Neuronal stem cell (in vitro differentiated cells): Measurements from ENCODE around the gene ZNF425.
A peak's percentile ranks its signal among the peaks of the same experiment; 100 is the strongest.
"Not testable (repeated sequence)": the region's sequence is repeated elsewhere in the genome, so short reads cannot be mapped to it uniquely, and the experiment has no call there.

Experiments used
- DNase-seq: peaks from one replicate; pipeline ENCODE4 v3.0.0-alpha.2; 2013; ENCODE audit warnings: low spot score
- H2AFZ ChIP-seq: one replicate; pipeline ENCODE4 v1.6.1; 2013; ENCODE audit warnings: mild to moderate bottlenecking, low read length, inconsistent platforms
- H2AK5ac ChIP-seq: 2 replicates; pipeline ENCODE4 v1.6.1; 2013; ENCODE audit warnings: low read depth, mild to moderate bottlenecking, inconsistent platforms, low read length, moderate library complexity, mixed read lengths
- H2BK120ac ChIP-seq: 2 replicates; pipeline ENCODE4 v1.6.1; 2013; ENCODE audit warnings: low read depth, mild to moderate bottlenecking, inconsistent platforms, low read length, moderate library complexity, mixed read lengths
- H2BK12ac ChIP-seq: one replicate; pipeline ENCODE4 v1.6.1; 2013; ENCODE audit warnings: low read length, inconsistent platforms
- H2BK15ac ChIP-seq: 2 replicates; pipeline ENCODE4 v1.6.1; 2013; ENCODE audit warnings: mild to moderate bottlenecking, low read length, inconsistent platforms, mixed read lengths
- H2BK5ac ChIP-seq: one replicate; pipeline ENCODE4 v1.6.1; 2013; ENCODE audit warnings: inconsistent platforms, mild to moderate bottlenecking, low read length, moderate library complexity
- H3K14ac ChIP-seq: one replicate; pipeline ENCODE4 v1.6.1; 2013; ENCODE audit warnings: low read length, inconsistent platforms
- H3K18ac ChIP-seq: 2 replicates; pipeline ENCODE4 v1.6.1; 2013; ENCODE audit warnings: low read length, inconsistent platforms
- H3K23ac ChIP-seq: 2 replicates; pipeline ENCODE4 v1.6.1; 2013; ENCODE audit warnings: low read depth, mild to moderate bottlenecking, mixed read lengths, low read length, inconsistent platforms; ENCODE audit not compliant: poor library complexity
- H3K27ac ChIP-seq: replicated peaks from 3 replicates; pipeline ENCODE4 v1.5.1; 2013; ENCODE audit warnings: low read length, inconsistent platforms
- H3K27me3 ChIP-seq, 3 experiments: 2 replicates each; pipeline ENCODE4 v1.6.1; 2013; ENCODE audit warnings: low read length in 3 of 3, mild to moderate bottlenecking in 2 of 3, inconsistent platforms in 1 of 3, low read depth in 1 of 3, mixed read lengths in 1 of 3, moderate library complexity in 1 of 3; ENCODE audit not compliant: control insufficient read depth in 3 of 3, insufficient read depth in 3 of 3
- H3K36me3 ChIP-seq, 2 donors: replicated peaks in 1 of 2; 2 replicates each; pipeline ENCODE4 v1.6.1; 2013; ENCODE audit warnings: low read length in 2 of 2; ENCODE audit not compliant: control insufficient read depth in 2 of 2, insufficient read depth in 2 of 2
- H3K4ac ChIP-seq: 2 replicates; pipeline ENCODE4 v1.6.1; 2013; ENCODE audit warnings: inconsistent platforms, mild to moderate bottlenecking, low read length, moderate library complexity
- H3K4me1 ChIP-seq, 2 donors: 1 replicate in 1 of 2; 2 replicates in 1 of 2; pipeline ENCODE4 v1.6.1; 2013; ENCODE audit warnings: low read length in 2 of 2, low read depth in 1 of 2; ENCODE audit not compliant: control insufficient read depth in 2 of 2, insufficient read depth in 1 of 2
- H3K4me2 ChIP-seq: one replicate; pipeline ENCODE4 v1.6.1; 2013; ENCODE audit warnings: mild to moderate bottlenecking, low read length, inconsistent platforms; ENCODE audit not compliant: insufficient read depth, poor library complexity, severe bottlenecking
- H3K4me3 ChIP-seq, 2 donors: 2 replicates each; pipeline ENCODE4 v1.5.1; 2013; ENCODE audit warnings: low read length in 2 of 2, mild to moderate bottlenecking in 2 of 2, inconsistent platforms in 1 of 2, moderate library complexity in 1 of 2
- H3K79me1 ChIP-seq: one replicate; pipeline ENCODE4 v1.6.1; 2013; ENCODE audit warnings: low read depth, mild to moderate bottlenecking, inconsistent platforms, low read length, moderate library complexity
- H3K9ac ChIP-seq: one replicate; pipeline ENCODE4 v1.6.1; 2013; ENCODE audit warnings: mild to moderate bottlenecking, low read depth, low read length, inconsistent platforms; ENCODE audit not compliant: poor library complexity
- H3K9me3 ChIP-seq, 2 donors: replicated peaks in 1 of 2; 2 replicates each; pipeline versions ENCODE3 to v1.6.1; 2013; ENCODE audit warnings: low read length in 2 of 2, mild to moderate bottlenecking in 2 of 2, inconsistent platforms in 1 of 2, low read depth in 1 of 2, mixed read lengths in 1 of 2, moderate library complexity in 1 of 2; ENCODE audit not compliant: control insufficient read depth in 2 of 2, insufficient read depth in 1 of 2
- H4K8ac ChIP-seq: one replicate; pipeline ENCODE4 v1.6.1; 2013; ENCODE audit warnings: low read depth, mild to moderate bottlenecking, inconsistent platforms, low read length, moderate library complexity
- H4K91ac ChIP-seq: one replicate; pipeline ENCODE4 v1.6.1; 2013; ENCODE audit warnings: low read length, low read depth, mild to moderate bottlenecking, inconsistent platforms; ENCODE audit not compliant: poor library complexity
- WGBS, 2 donors: extraction: QIAGEN DNeasy Blood & Tissue Kit; methylation state at CpG; one replicate each; pipeline ENCODE4 v1.1.7; 2013; ENCODE audit warnings: missing lambda C conversion rate in 2 of 2, mixed read lengths in 1 of 2; ENCODE audit not compliant: insufficient read length in 2 of 2, insufficient replicate concordance in 1 of 2; ENCODE audit errors: extremely low coverage in 2 of 2; 5-methylcytosine and 5-hydroxymethylcytosine counted together

ZNF425 gene

GRCh38 chr7:149097088-149097487 is 29.0 kb downstream of the ZNF425 start:
- no peak overlapping the region for H2BK12ac ChIP-seq
- no peak overlapping the region for H3K23ac ChIP-seq
- H3K18ac ChIP-seq = no peak overlapping the region
- no peaks in the 10 kb centered on the region for H3K36me3 ChIP-seq
- no peak overlapping the region for H3K9ac ChIP-seq
- no peak overlapping the region for H2AFZ ChIP-seq
- no peak overlapping the region for H2BK5ac ChIP-seq
- H3K79me1 ChIP-seq = no peaks in the 10 kb centered on the region
- no peaks in the 10 kb centered on the region for H3K9me3 ChIP-seq
- H2BK15ac ChIP-seq = no peak overlapping the region
- H3K4ac ChIP-seq = no peak overlapping the region
- no peak overlapping the region for H3K4me3 ChIP-seq
- H3K4me2 ChIP-seq = no peak overlapping the region
- H3K4me1 ChIP-seq = no peaks in the 10 kb centered on the region
- no peaks in the 10 kb centered on the region for H3K27me3 ChIP-seq
- no peak for DNase-seq
- WGBS, 2 donors = no CpG with 5 or more reads among the region's 4 CpGs
- no peak overlapping the region for H3K27ac ChIP-seq
- H2BK120ac ChIP-seq = no peak overlapping the region
- H2AK5ac ChIP-seq = no peak overlapping the region
- no peak overlapping the region for H4K8ac ChIP-seq
- H4K91ac ChIP-seq = no peak overlapping the region
- no peak overlapping the region for H3K14ac ChIP-seq

DNA sequence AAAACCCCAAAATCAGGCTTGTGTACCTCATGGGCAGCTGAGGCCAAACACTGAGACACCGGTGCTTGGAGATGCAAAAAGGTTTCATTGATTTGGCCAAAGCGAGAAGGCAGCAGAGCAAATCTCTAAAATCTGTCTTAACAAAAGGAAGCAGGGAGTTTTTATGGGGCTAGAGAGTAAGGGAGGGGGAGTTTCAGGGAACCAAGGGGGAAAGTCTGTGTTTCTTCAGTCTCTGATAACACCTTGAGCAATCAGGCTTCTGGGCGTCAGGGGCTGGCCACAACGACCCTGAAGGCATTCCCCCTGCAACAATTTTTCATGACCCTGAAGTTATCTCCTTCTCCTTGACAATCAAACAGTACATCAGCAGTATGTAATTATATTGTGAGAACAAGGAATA is 32.9 kb downstream of the ZNF425 start:
- DNase-seq = no peak
- H3K9ac ChIP-seq = no peak overlapping the region
- no peak overlapping the region for H4K8ac ChIP-seq
- H2BK5ac ChIP-seq = no peak overlapping the region
- H3K27me3 ChIP-seq = no peaks in the 10 kb centered on the region
- H3K23ac ChIP-seq = no peak overlapping the region
- no CpG with 5 or more reads among the region's 4 CpGs for WGBS, 2 donors
- H3K18ac ChIP-seq = no peak overlapping the region
- H3K4me1 ChIP-seq = peaks cover 0 to 3% of the 10 kb centered on the region in 2 donors
- peaks cover 0 to 9% of the 10 kb centered on the region in 2 donors for H3K9me3 ChIP-seq
- H3K36me3 ChIP-seq = peaks cover 0 to 12% of the 10 kb centered on the region in 2 donors
- H2AFZ ChIP-seq = no peak overlapping the region
- H3K4me2 ChIP-seq = no peak overlapping the region
- H3K4ac ChIP-seq = no peak overlapping the region
- no peak overlapping the region for H3K14ac ChIP-seq
- H2BK120ac ChIP-seq = no peak overlapping the region
- H4K91ac ChIP-seq = no peak overlapping the region
- no peaks in the 10 kb centered on the region for H3K79me1 ChIP-seq
- no peak overlapping the region for H3K27ac ChIP-seq
- H2BK15ac ChIP-seq = no peak overlapping the region
- H2BK12ac ChIP-seq = no peak overlapping the region
- H2AK5ac ChIP-seq = no peak overlapping the region
- H3K4me3 ChIP-seq = no peak overlapping the region

GRCh38 chr7:149092244-149092643 is 33.9 kb downstream of the ZNF425 start:
- not testable (repeated sequence) for H3K9me3 ChIP-seq, H3K4ac ChIP-seq, H2BK120ac ChIP-seq, H2BK5ac ChIP-seq, H3K4me2 ChIP-seq, H3K27me3 ChIP-seq, DNase-seq, H3K27ac ChIP-seq, H3K4me3 ChIP-seq, H2BK15ac ChIP-seq, H2AFZ ChIP-seq, H4K8ac ChIP-seq, H3K9ac ChIP-seq, H4K91ac ChIP-seq, H3K79me1 ChIP-seq, H3K4me1 ChIP-seq, H2BK12ac ChIP-seq, H3K18ac ChIP-seq, H3K23ac ChIP-seq, H3K14ac ChIP-seq, H2AK5ac ChIP-seq
- peaks cover 4 to 20% of the 10 kb centered on the region in 2 donors for H3K36me3 ChIP-seq
- WGBS, 2 donors = no CpG with 5 or more reads among the region's 20 CpGs

- peak within 1 kb of the TSS; percentile 32 for H3K23ac ChIP-seq
- peak within 1 kb of the TSS; percentile 88 for H3K27ac ChIP-seq
- H3K79me1 ChIP-seq = peaks cover 4% of the 10 kb centered on the region
- H2BK120ac ChIP-seq = peak within 1 kb of the TSS; percentile 87
- H2BK5ac ChIP-seq = peak within 1 kb of the TSS; percentile 56
- peaks cover 4 to 30% of the 10 kb centered on the region in 2 donors for H3K36me3 ChIP-seq
- H3K18ac ChIP-seq = peak within 1 kb of the TSS; percentile 92
- peak within 1 kb of the TSS; percentile 53 for H3K4ac ChIP-seq
- H2AFZ ChIP-seq = peak within 1 kb of the TSS; percentile 97
- no peak within 1 kb of the TSS for H4K91ac ChIP-seq
- peak within 1 kb of the TSS; percentile 24 for H2BK12ac ChIP-seq
- peak within 1 kb of the TSS; percentile 80 for H3K4me2 ChIP-seq
- peak within 1 kb of the TSS; percentile 91 for H3K9ac ChIP-seq
- peaks cover 0 to 3% of the 10 kb centered on the region in 2 donors for H3K4me1 ChIP-seq
- H4K8ac ChIP-seq = peak within 1 kb of the TSS; percentile 52
- WGBS, 2 donors = no CpG with 5 or more reads among the region's 77 CpGs
- peak within 1 kb of the TSS; percentile 84 to 94 for H3K4me3 ChIP-seq
- peak; percentile 91 for DNase-seq
- H3K14ac ChIP-seq = peak within 1 kb of the TSS; percentile 89
- H3K27me3 ChIP-seq = peaks cover 0 to 2% (median 0%) of the 10 kb centered on the region in 3 experiments
- peak within 1 kb of the TSS; percentile 74 for H2BK15ac ChIP-seq
- peak within 1 kb of the TSS; percentile 2 for H2AK5ac ChIP-seq
- peaks cover 3 to 20% of the 10 kb centered on the region in 2 donors for H3K9me3 ChIP-seq
Measured at GRCh38 chr7:149090397-149091195, 35.5 kb downstream of the ZNF425 start, which contains the start of gene ZNF786. TSS of gene ZNF786 (minus strand) at chr7:149090718. CDS start at chr7:149090640, 78 bp downstream.
